KMS-11 (cell line): ENCODE results near the gene KRT26.

Experiments used
- H2AFZ ChIP-seq: fragments of 200-600 bp; sonication (generic); 2 replicates; pipeline ENCODE4 v1.6.1; 2016; ENCODE audit warnings: antibody characterized with exemption, mixed run types, low read depth
- H3K27ac ChIP-seq: fragments of 200-600 bp; sonication (generic); 2 replicates; pipeline ENCODE4 v1.6.1; 2016; ENCODE audit warnings: mild to moderate bottlenecking, mixed run types
- H3K27me3 ChIP-seq: fragments of 200-600 bp; sonication (generic); 2 replicates; pipeline ENCODE4 v1.6.1; 2017; ENCODE audit warnings: mild to moderate bottlenecking, low read depth, mixed run types, moderate library complexity; ENCODE audit not compliant: insufficient read depth
- H3K36me3 ChIP-seq: fragments of 200-600 bp; sonication (generic); 2 replicates; pipeline ENCODE4 v1.6.1; 2017; ENCODE audit warnings: mild to moderate bottlenecking, mixed run types; ENCODE audit not compliant: insufficient read depth
- H3K4me1 ChIP-seq: fragments of 200-600 bp; sonication (generic); 2 replicates; pipeline ENCODE4 v1.6.1; 2016; ENCODE audit warnings: mild to moderate bottlenecking, low read depth, mixed run types; ENCODE audit not compliant: poor library complexity, severe bottlenecking
- H3K4me2 ChIP-seq: fragments of 200-600 bp; sonication (generic); 2 replicates; pipeline ENCODE4 v1.7.0; 2016; ENCODE audit warnings: mild to moderate bottlenecking, mixed run types
- H3K4me3 ChIP-seq: fragments of 200-600 bp; sonication (generic); IDR thresholded peaks from 2 replicates; pipeline ENCODE4 v1.6.1; 2017; ENCODE audit warnings: low read depth, low read length, mixed read lengths; ENCODE audit not compliant: insufficient read depth
- H3K79me2 ChIP-seq: fragments of 200-600 bp; sonication (generic); 2 replicates; pipeline ENCODE4 v1.6.1; 2016; ENCODE audit warnings: low read depth, mixed run types; ENCODE audit not compliant: insufficient read depth
- H3K9ac ChIP-seq: fragments of 200-600 bp; sonication (generic); 2 replicates; pipeline ENCODE4 v1.6.1; 2016; ENCODE audit warnings: mild to moderate bottlenecking, mixed run types
- H4K20me1 ChIP-seq: fragments of 200-600 bp; sonication (generic); 2 replicates; pipeline ENCODE4 v1.6.1; 2016; ENCODE audit warnings: mild to moderate bottlenecking, mixed run types; ENCODE audit not compliant: insufficient read depth
- CTCF ChIP-seq: fragments of 200-600 bp; sonication (generic); conservative IDR thresholded peaks from 2 replicates; pipeline ENCODE4 v1.6.1; 2017; ENCODE audit warnings: low read depth, mild to moderate bottlenecking, antibody characterized with exemption, low read length, moderate library complexity, mixed read lengths

KRT26 gene

DNA sequence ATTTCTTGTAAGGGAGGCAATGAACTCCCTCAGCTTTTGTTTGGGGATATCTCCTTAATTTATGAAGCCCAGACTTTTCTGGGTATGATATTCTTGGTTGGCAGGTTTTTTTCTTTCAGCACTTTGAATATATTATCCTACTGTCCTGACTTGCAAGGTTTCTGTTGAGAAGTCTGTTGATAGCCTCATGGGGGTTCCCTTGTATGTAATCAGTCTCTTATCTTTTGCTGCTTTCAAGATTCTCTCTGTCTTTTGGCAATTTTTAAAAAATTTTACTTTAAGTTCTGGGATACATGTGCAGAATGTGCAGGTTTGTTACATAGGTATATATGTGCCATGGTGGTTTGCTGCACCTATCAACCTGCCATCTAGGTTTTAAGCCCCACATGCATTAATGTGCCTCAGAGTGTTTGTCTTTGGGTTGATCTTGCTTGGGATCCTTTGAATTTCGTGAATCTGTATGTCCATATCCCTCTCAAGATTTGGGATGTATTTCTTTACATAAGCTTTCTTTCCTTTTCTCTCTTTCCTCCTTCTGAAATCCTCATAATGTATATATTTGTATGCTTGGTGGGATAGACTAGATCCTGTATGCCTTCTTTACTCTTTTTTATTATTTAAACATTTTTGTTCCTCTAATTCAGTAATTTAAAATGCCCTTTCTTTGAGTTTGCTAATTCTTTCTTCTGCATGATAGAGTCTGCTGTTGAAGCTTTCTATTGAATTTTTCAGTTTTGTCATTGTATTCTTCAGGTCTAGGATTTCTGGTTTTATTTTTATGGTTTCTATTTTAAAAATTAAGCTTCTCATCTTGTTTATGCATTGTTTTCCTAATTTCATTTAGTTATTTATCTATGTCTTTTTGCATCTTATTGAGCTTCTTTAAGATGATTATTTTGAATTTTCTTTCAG lies 11.6 kb downstream of the KRT26 start:
- Histone ChIP-seq H3K4me2 (no peak overlapping the region), H3K36me3 (no peaks in the 10 kb centered on the region), H2AFZ (no peak overlapping the region), H3K4me3 (no peak overlapping the region), H3K79me2 (no peaks in the 10 kb centered on the region), H3K4me1 (no peaks in the 10 kb centered on the region), H4K20me1 (no peaks in the 10 kb centered on the region), H3K27me3 (no peaks in the 10 kb centered on the region), H3K27ac (no peak overlapping the region), H3K9ac (no peak overlapping the region)
- no peak for TF ChIP-seq CTCF

GRCh38 chr17:40755231-40755630 lies 16.8 kb downstream of the KRT26 start, which contains the start of gene KRT25:
Gene KRT25 (minus strand): TSS chr17:40755331. CDS start chr17:40755271, 60 bp downstream.
- Histone ChIP-seq H2AFZ (no peak within 1 kb of the TSS), H3K27ac (no peak within 1 kb of the TSS), H3K4me1 (no peaks in the 10 kb centered on the region), H3K4me3 (no peak within 1 kb of the TSS), H3K79me2 (no peaks in the 10 kb centered on the region), H3K27me3 (no peaks in the 10 kb centered on the region), H3K36me3 (no peaks in the 10 kb centered on the region), H4K20me1 (no peaks in the 10 kb centered on the region), H3K4me2 (no peak within 1 kb of the TSS), H3K9ac (no peak within 1 kb of the TSS)
- TF ChIP-seq CTCF, result no peak

DNA sequence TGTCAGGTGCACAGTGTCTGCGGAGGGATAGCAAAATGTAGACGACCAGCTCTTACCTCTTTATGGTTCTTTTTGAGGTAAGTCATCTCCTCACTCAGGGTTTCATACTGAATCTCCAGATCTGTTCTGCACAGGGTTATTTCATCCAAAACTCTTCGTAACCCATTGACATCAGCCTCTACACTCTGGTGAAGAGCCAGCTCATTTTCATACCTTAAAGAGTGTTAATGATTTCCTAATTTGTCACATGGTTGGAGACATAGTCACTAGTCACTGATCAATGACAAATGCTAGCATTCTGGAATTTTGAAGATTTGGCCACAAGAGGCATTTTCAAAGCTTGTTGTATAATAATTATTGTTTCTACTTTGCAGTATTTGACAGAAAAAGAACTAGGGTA lies 18.2 kb downstream of the KRT26 start:
- Histone ChIP-seq H3K36me3 (no peaks in the 10 kb centered on the region), H4K20me1 (no peaks in the 10 kb centered on the region), H3K4me3 (no peak overlapping the region), H3K27me3 (no peaks in the 10 kb centered on the region), H3K9ac (no peak overlapping the region), H3K4me1 (no peaks in the 10 kb centered on the region), H3K4me2 (no peak overlapping the region), H3K27ac (no peak overlapping the region), H2AFZ (no peak overlapping the region), H3K79me2 (no peaks in the 10 kb centered on the region)
- TF ChIP-seq CTCF, result no peak

DNA sequence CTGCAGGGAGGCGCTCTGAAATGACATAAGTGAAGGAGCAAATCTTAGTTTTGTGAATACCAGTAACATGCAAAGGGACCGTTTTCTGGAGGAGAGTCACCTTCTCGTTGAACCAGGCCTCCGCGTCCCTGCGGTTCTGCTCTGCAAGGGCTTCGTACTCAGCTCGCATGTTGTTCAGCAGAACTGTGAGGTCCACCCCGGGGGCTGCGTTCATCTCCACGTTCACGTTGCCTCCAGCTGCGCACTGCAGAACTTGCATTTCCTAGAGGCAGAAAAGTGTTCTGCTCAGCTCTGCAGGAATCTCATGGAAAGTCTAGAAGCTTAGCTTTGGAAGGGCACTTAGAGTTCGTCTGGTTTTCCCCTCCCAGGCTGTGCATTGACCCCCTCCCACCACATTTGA lies 20.9 kb downstream of the KRT26 start:
- Histone ChIP-seq H4K20me1 (no peaks in the 10 kb centered on the region), H3K4me2 (no peak overlapping the region), H3K4me3 (no peak overlapping the region), H3K27ac (no peak overlapping the region), H2AFZ (no peak overlapping the region), H3K79me2 (no peaks in the 10 kb centered on the region), H3K27me3 (no peaks in the 10 kb centered on the region), H3K9ac (no peak overlapping the region), H3K36me3 (no peaks in the 10 kb centered on the region), H3K4me1 (no peaks in the 10 kb centered on the region)
- no peak for TF ChIP-seq CTCF
